Amniotic epithelial cell (primary cell): ENCODE data around the gene MAP2K5.

ENCODE experiments used
- DNase-seq: peaks from one replicate; pipeline ENCODE4 v3.0.0-alpha.2; 2010; ENCODE audit warnings: low read depth

MAP2K5 gene

GRCh38 chr15:67807141-67807540 lies 264.6 kb downstream of the MAP2K5 start:
- DNase-seq: no peak

GRCh38 chr15:67807836-67808235 lies 265.3 kb downstream of the MAP2K5 start:
- no peak for DNase-seq

- DNase-seq: no peak
These were observed 266.3 kb downstream of the MAP2K5 start for GRCh38 chr15:67808821-67809220.

- DNase-seq: no peak
These were observed 266.9 kb downstream of the MAP2K5 start for GRCh38 chr15:67809441-67809840.

- no peak for DNase-seq
These were observed 267.4 kb downstream of the MAP2K5 start for GRCh38 chr15:67809866-67810265.

- no peak for DNase-seq
These were observed 269.7 kb downstream of the MAP2K5 start for GRCh38 chr15:67812241-67812644.

GRCh38 chr15:67813104-67813634 lies 270.7 kb downstream of the MAP2K5 start:
- no peak for DNase-seq

- DNase-seq: no peak
These were observed 272.6 kb downstream of the MAP2K5 start for GRCh38 chr15:67815036-67815592.

GRCh38 chr15:67816668-67817067 lies 274.2 kb downstream of the MAP2K5 start:
- DNase-seq: no peak

- no peak for DNase-seq
These were observed 276.0 kb downstream of the MAP2K5 start for GRCh38 chr15:67818464-67818863.

- no peak for DNase-seq
These were observed 277.1 kb downstream of the MAP2K5 start for GRCh38 chr15:67819636-67820035.

- DNase-seq: no peak
These were observed 277.9 kb downstream of the MAP2K5 start for GRCh38 chr15:67820122-67820991.

GRCh38 chr15:67820992-67821783 lies 278.7 kb downstream of the MAP2K5 start:
- peak; percentile 52 for DNase-seq

GRCh38 chr15:67821784-67822440 lies 279.4 kb downstream of the MAP2K5 start:
- DNase-seq: no peak

- no peak for DNase-seq
These were observed 280.2 kb downstream of the MAP2K5 start for GRCh38 chr15:67822537-67823313.

GRCh38 chr15:67823314-67824196 lies 281.1 kb downstream of the MAP2K5 start:
- no peak for DNase-seq

- DNase-seq: no peak
These were observed 281.9 kb downstream of the MAP2K5 start for GRCh38 chr15:67824197-67824968.

- DNase-seq: peak; percentile 37
These were observed 282.7 kb downstream of the MAP2K5 start, which contains the start of gene SKOR1 for GRCh38 chr15:67824976-67825880. Gene SKOR1 (plus strand): TSS chr15:67825509. CDS start chr15:67825603, 94 bp downstream.
